ENCODE measurements around the gene KNCN.

- TF ChIP-seq POLR2A (IDR thresholded peaks at IDR 0.05) (no peak), EP300 (IDR thresholded peaks at IDR 0.05) (no peak)
- TF ChIP-seq, protein P1, sequence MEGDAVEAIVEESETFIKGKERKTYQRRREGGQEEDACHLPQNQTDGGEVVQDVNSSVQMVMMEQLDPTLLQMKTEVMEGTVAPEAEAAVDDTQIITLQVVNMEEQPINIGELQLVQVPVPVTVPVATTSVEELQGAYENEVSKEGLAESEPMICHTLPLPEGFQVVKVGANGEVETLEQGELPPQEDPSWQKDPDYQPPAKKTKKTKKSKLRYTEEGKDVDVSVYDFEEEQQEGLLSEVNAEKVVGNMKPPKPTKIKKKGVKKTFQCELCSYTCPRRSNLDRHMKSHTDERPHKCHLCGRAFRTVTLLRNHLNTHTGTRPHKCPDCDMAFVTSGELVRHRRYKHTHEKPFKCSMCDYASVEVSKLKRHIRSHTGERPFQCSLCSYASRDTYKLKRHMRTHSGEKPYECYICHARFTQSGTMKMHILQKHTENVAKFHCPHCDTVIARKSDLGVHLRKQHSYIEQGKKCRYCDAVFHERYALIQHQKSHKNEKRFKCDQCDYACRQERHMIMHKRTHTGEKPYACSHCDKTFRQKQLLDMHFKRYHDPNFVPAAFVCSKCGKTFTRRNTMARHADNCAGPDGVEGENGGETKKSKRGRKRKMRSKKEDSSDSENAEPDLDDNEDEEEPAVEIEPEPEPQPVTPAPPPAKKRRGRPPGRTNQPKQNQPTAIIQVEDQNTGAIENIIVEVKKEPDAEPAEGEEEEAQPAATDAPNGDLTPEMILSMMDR (IDR thresholded peaks at IDR 0.05), result no peak
Observed at GRCh38 chr1:46546210-46546609, 5.2 kb downstream of the KNCN start.
